ENCODE data around the gene SSTR5.
A peak's percentile ranks its signal among the peaks of the same experiment; 100 is the strongest.
"Not testable (repeated sequence)": the region's sequence is repeated elsewhere in the genome, so short reads cannot be mapped to it uniquely, and the experiment has no call there.

The SSTR5 gene

DNA sequence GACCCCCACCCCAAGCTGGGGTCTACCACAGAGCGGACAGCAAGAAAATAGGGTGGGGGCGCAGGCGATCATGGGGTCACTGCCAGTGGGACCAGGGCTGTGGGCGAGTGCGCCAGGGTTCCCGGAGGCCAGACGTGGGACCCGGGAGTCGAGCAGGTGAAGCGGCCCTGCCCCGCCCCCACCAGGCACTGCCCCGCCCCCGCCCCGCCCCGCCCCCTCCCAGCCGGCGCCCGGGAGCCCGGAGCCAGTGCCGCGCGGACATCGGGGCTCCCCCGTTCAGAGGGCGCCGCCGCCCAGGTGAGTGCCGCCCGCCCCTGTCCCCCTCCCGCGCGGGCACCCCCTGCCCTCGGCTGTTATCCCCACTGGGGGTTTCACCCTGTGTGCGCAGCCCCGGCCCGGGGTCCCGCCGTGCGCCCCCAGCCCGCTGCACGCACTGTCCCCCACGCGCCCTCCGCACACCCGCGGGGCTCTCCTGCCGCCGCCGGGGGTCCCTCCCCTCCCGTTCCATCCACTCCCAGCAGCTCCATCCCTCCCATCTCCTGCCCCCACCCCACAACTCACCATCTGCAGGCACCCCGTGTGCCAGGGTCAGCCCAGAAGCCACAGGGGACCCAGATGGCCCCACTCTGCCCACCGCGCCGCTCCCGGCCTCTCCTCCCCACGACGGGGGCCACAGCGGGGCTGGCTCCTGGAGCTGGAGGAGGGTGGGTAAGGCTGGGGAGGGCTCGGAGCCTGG, at the start of gene SSTR5:
Gene SSTR5 (plus strand): TSS at position 222 of the 736 bp plus-strand sequence. CDS start 6,122 bp downstream, outside the sequence.
- no peak for DNase-seq (ENCODE audit: low spot score)

DNA sequence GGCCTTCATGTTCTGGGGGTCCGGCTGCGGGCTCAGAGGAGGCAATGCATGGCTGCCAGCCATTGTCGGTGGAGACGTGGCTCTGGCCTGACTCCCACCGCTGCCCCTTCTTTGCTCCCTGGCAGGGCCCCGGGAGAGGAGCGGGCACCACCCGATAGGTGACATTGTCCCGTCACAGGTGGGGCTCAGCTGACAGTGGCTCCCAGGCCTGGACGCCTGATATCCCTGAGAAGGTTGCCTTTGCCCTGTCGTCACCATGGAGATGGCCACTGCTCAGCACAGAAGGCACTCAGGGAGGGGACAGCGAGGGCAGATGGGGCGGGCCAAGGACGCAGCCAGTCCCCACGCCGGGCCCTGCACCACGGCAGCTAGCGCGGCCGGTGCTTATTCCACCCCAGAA, 48.4 kb upstream of the SSTR5 start:
- no peak for DNase-seq (ENCODE audit: low spot score)

DNA sequence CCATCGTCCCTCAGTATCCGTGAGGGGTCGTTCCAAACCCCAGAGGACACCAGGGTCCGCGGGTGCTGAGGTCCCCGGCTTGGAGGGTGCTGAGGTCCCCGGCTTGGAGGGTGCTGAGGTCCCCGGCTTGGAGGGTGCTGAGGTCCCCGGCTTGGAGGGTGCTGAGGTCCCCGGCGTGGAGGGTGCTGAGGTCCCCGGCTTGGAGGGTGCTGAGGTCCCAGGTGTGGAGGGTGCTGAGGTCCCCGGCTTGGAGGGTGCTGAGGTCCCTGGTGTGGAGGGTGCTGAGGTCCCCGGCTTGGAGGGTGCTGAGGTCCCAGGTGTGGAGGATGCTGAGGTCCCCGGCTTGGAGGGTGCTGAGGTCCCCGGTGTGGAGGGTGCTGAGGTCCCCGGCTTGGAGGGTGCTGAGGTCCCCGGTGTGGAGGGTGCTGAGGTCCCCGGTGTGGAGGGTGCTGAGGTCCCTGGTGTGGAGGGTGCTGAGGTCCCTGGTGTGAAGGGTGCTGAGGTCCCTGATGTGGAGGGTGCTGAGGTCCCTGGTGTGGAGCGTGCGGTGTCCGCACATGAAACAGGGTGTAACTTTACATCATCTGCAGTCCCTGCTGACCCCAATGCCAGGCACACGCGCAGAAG, 47.3 kb upstream of the SSTR5 start:
- not testable (repeated sequence) for DNase-seq (ENCODE audit: low spot score)

DNA sequence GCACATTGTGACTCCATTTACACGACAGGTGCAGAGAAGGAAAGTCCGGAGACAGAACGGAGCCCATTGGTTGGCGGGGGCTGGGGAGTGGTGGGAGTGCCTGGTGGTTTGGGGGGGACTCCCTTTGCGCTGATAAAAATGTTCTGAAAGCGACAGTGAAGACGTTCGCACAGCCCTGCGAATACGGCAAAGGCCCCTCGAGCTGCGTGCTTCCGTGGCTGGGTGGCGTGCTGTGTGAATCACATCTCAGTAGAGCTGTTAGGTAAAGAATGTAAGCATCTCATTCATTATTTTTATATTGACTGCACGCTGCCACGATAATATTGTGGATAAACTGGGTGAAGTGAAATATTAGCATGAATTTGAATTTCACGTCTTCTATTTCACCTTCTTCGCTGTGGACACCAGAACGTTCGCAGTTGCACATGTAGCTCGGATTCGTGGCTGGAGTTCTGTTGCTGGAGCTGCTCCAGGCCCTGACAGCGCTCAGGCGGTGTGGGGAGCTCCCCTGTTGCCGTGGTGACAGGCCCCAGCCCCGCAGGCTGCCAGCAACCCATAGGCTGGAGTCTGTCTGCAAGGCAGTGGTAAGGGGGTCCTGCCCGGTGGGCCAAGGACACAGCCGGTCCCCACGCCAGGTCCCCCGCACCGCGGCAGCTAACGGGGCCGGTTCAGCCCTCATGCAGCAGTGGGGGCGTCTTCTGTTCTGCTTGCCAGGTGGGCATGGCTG, 46.3 kb upstream of the SSTR5 start:
- DNase-seq (ENCODE audit: low spot score): no peak

DNA sequence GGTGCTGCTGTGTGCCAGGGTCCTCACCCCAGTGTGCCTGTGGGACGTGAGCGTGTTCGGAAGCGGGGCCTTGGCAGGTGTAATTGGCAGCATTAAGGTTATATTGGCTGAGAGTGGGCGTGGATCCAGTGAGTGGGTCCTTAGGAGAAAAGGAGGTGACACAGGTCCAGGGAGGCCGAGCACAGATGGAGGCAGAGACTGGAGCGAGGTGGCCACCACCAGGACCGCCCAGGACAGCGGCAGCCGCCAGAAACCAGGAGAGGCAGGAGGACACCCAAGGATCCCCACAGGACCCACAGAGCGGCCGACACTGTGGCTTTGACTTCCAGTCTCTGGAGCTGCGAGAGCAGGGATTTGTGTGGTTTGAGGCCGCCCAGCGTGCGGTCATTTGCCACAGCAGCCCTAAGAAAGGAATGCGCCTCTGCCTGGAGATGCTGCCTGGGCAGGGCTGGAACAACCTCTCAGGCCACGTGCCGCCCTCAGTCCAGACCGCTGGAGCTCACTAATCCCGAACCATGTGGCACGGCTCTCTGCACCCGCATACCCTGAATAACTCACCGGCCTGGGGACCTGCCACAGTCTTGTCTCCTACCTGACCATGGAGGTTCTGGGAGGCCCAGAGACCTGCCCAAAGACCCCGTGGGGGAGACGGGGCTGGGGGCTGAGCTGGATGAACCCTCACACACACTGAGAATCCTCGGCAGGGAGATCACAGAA, 45.6 kb upstream of the SSTR5 start:
- DNase-seq (ENCODE audit: low spot score): no peak

DNA sequence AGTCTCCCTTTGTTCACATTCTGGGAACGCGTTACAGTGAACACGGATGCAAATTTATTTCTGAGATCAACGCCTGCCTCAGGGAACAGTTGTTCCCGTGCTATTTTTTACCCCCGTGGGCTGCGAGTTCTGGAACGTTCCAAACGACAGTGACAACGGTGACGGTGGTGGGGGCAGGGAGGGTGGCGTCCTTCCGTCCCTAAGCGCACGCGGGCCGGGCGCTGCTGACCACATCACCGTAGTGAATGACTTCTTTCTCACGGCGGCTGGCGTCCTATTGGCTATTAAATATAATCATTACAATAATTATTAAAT, 45.1 kb upstream of the SSTR5 start:
- DNase-seq (ENCODE audit: low spot score): no peak

DNA sequence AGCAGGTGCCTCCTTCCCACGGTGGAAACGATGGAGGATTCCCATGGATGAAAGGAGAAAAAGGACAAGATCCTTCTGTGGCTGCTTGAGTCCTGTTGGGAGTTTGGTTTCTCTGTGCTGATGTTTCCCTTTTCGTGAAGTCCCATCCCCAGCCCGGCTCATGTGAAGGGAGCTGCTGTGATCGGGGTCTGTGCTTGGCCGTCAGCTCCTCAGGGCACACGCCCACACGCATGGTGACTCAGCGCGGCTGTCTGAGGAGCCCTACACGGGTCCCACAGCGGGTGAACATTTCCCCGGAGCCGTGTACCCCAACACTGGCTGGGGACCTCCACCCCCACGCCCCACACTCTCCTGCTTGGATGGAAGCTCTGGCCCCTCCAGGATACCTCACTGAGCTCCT, 44.5 kb upstream of the SSTR5 start:
- DNase-seq (ENCODE audit: low spot score): no peak

DNA sequence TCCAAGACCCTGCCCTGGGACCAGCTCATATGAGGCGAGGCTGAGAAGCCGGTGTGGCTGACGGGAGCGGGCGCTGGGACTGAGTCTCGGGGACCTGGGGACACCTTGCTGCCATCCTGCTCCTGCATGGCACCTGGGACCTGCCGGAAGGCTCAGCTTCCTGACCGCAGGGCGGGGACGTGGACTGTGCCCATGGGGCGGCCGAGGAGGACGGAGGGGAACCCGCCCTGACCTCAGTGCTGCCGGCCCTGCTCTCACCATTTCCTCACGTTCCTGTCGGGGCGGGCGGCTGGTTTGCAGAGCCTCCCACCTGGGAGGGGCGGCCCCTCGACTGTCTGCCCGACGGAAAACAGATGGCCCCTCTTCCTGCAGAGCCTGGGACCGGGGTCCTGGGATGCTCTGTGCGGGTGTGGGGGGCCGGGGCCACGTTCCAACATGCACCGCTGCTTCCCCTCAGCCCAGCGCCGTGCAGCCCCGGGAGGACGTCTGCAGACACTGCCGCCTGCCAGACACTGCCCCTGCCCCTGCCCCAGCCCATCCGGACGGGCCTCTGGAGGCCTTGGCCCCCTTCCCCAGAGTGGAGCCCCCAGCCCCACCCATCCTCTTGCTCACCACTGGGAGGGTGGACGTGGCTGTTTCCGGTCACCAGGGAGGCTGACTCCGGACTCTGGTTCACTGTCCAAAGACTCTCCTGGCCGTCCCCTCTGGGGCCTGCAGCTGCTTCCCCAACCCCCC, 43.9 kb upstream of the SSTR5 start:
- no peak for DNase-seq (ENCODE audit: low spot score)

DNA sequence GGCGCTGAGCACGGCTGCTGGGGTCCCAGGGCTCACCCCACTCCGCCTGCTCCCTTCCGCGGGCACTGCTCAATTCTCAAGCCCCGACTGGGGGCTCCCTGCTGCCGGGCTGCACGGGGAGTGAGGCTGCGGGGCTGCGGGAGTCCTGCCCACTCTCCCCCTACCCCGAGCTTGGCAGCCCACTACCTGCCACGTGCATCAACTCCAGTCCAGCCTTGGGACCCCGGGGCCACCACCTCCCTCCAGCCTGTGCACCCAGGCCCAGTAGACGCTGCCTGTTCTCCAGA, 43.3 kb upstream of the SSTR5 start:
- no peak for DNase-seq (ENCODE audit: low spot score)

DNA sequence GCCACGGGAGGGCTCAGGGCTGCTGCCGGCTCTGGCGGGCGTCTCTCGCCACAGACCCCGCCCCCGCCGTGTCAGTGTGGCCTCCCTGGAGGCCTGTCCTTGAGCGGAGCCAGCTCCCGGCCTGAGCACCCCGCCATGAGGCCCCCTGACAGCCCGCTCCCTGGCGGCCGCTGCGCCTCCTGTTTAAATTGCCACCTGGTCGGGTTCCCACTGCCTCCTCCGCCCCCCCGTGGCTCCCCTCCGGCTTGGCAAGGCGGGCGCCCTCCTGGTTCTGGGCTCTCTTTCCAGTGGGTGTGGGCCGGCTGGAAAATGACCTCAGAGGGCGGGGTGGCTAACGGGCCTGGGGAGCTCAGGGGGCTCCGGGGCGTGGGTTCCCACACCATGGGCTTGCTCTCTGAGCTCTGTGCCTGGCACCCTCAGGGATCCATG, 42.1 kb upstream of the SSTR5 start:
- DNase-seq (ENCODE audit: low spot score): no peak

DNA sequence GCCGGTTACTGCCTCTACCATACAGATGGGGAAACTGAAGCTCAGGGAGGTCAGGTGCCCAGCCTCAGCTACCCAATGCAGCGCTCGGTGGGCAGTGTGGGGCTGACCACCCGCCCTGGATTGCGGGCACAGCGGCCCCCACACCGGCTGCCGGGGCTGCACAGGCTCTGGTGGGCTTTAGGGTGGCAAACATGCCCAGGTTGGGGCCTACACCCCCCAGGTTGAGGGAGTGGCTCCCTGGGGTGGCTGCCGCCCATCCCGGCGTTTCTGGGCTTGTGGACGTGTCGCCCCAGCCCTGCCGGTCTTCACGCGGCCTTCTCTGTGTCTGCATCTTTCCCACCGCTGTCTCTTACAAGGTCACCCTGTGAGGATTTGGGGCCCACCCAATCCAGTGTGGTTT, 40.9 kb upstream of the SSTR5 start:
- DNase-seq (ENCODE audit: low spot score): no peak

DNA sequence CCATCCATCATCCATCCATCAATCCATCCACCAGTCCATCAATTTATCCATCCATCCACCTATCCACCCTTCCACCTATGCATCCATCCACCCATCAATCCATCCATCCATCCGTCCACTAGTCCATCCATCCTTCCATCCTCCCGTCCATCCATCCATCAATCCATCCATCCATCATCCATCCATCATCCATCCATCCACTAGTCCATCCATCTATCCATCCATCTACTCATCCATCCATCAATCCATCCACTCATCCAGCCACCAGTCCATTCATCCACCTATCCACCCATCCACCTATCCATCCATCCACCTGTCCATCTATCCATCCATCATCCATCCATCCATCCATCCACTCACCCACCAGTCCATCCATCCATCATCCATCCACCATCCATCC, 39.9 kb upstream of the SSTR5 start:
- DNase-seq (ENCODE audit: low spot score): no peak

DNA sequence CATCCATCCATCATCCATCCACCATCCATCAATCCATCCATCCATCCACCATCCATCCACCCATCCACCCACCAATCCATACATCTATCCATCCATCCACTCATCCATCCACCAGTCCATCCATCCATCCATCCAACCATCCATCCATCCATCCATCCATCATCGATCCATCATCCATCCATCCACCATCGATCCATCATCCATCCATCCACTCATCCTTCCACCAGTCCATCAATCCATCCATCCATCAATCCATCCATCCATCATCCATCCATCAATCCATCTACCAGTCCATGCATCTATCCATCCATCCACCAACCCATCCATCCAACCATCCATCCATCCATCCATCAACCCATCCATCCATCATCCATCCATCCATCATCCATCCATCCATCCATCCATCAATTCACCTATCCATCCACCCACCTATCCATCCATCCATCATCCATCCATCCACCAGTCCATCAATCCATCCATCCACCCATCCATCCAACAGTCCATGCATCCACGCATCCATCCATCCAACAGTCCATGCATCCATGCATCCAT, 39.3 kb upstream of the SSTR5 start:
- no peak for DNase-seq (ENCODE audit: low spot score)

DNA sequence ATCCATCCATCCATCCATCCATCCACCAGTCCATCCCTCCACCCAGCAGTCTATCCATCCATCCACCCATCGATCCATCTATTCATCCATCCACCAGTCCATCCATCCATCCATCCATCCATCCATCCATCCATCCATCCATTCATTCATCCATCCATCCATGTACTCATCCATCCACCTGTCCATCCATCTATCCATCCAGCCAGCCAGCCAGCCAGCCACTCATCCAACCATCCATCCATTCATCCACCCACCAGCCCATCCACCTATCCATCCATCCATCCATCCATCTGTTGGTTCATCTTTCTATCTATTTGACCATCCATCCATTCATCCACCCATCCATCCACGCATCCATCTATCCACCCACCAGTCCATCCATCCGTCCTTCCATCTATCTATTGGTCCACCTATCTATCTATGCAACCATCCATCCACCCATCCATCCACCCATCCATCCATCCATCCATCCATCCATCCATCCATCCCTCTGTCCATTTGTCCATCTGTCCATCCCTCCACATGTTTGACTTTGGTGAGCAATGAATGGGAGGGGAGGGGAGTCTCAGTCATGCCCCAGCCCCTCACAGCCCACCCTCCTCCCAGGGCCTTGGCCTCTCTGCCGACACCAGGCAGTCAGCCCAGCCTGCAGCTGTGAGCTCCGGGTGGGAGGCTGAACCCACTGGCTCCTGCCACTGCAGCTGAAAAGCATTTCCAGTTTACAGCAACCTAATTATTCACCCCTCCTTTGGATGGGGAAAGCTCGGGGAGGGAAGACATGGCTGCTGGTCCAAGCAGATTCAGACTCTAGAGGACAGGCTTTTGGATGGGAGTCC, 38.1 kb upstream of the SSTR5 start:
- DNase-seq (ENCODE audit: low spot score): no peak

DNA sequence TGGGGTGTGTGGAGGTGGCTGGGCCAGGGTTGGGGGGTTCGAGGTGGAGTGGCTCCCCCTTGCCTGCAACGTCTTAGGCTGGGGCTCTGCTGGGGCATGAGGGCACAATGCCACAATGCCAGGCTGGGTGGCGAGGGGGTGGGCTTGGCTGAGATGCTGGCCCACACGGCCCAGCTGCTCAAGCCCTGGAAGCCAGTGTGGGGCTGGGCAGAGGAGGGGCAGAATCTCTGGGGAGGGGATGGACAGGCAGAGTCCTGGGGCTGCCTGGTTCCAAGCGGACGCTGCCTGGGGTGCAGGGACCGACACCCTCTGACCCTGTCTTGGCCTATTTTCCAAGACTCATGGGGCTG, 37.5 kb upstream of the SSTR5 start:
- DNase-seq (ENCODE audit: low spot score): no peak

DNA sequence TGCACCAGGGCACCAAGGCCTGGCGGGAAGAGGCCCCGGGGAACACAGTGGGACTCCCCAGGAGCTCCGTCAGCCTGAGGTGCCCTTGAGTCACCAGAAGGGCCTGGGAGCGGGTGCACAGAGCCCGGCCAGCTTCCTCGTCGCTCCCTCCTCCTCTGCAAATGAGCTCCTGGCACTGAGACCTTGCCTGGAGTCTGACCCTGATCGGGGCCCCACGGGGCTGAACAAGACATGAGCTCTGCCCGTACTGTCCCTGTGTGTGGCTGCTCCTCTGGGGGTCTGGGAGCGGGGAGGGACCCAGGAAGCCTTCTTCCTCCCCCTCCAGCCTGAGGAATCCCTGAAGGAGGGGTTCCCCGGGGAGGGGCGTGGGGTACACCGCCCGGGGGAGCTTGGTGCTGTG, 36.4 kb upstream of the SSTR5 start:
- no peak for DNase-seq (ENCODE audit: low spot score)

DNA sequence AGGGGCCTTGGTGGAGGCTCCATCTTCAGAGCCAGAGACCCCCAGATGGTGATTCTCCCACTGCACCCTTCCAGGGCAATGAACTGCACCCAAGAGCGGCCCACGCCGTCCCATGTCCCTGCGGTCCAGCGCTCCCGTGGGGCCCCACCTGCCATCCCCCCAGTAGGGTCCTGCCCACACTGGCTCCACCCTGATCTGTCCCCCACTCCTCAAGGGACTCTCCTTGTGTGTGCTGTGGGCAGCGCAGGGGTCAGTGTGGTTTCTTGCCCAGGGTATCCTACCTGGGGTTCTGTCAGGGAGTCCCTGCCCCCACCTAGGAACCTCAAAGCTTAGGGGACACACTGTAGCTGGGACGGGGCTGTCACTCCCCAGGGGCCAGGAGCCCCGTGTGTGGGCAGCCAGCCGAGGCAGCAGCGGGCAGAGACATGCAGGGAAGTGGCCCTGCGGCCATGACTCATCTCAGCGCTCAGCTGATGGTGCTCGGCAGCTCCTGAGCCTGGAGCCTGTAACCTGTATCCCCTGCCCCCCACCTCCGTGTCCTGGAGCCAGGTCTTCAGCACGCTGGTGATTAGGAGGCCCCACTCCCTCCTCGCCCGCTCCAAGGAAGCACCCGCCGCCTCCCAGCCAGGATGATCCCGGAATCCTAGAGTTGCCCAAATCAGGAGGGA, 35.7 kb upstream of the SSTR5 start:
- DNase-seq (ENCODE audit: low spot score): peak; percentile 41

DNA sequence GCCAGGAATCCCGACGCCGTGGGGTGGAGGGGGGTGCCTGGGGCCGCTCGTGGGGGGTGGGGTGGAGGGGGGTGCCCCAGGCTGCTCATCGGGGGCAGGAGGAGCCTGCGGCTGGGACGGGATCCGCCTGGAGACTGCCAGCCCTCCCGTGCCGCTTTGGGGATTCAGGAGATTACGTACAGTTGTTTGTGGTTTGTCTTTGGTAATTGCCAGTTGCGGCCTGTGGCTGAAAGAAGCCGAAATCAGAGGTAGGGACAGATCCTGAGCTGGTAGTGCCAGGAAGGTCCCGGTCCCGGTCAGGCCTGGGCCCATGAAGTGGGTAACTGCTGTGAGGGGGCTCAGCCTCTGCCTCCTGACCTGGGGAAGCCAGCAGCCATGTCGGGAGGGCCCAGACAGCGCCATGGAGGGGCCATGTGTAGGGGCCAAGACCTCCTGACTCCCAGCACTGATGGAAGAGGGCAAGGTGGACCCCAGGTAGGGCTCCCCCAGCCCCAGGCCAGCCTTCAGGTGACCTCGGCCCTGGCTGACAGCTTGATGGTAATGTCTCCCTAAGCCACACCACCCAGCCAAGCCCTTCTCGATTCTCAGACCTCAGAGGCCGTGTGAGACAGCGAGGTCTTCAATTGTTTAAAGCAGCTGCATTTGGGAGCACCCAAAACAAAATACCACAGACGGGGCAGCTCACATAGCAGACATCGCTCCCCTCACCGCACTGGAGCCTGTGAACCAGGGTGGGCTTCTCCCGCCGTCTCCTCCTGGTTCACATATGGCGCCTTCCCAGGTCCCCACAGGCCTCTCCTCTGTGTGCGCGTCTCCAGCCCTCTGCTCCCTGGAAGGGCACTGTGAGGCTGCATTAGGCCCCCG, 34.9 kb upstream of the SSTR5 start:
- no peak for DNase-seq (ENCODE audit: low spot score)

DNA sequence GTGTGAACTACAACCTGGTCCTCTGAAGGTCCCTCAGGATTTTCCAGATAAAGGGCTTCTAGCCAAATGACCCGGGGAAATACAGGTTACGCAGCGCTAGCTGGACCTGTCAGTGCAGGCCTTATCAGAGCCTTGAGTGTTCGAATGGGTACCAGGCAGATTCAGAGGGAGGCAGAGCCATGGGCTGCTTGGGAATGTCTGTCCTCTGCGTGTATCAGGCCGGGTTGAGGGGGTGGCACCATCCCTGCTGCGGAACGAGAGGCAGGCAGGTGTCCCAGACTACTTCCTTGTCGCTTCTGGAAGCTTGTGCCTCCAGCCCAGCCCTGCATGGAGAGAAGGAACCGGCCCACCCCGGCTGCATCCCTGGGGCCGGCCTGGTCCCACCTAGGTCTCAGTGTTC, 33.6 kb upstream of the SSTR5 start:
- DNase-seq (ENCODE audit: low spot score): no peak

DNA sequence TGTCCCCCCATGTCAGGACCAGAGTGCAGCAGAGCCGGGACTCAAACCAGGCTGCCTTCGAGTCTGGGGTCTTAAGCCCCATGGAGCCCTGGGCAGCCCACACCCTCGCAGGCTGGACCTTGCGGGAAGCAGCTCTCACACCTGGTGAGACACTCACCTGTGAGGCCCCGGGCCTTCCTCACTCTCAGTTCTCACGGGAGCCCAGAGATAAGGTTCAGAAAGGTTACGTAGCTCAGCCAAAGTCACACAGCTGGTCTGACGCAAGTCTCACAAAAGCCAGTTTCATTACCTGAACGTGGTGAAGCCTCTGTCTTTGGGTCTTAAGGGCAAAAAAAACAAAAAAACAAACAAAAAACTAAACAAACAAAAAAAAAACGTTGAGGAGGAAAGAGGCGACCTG, 32.8 kb upstream of the SSTR5 start:
- no peak for DNase-seq (ENCODE audit: low spot score)
